Measurements from ENCODE around the gene GSG1L. TPM values are rescaled to one million over a fixed set of nuclear protein-coding genes. Genes with fewer than 3 reads are reported as not detected.

GSG1L gene
- total RNA-seq, 4 donors from 2014 or later: not detected

DNA sequence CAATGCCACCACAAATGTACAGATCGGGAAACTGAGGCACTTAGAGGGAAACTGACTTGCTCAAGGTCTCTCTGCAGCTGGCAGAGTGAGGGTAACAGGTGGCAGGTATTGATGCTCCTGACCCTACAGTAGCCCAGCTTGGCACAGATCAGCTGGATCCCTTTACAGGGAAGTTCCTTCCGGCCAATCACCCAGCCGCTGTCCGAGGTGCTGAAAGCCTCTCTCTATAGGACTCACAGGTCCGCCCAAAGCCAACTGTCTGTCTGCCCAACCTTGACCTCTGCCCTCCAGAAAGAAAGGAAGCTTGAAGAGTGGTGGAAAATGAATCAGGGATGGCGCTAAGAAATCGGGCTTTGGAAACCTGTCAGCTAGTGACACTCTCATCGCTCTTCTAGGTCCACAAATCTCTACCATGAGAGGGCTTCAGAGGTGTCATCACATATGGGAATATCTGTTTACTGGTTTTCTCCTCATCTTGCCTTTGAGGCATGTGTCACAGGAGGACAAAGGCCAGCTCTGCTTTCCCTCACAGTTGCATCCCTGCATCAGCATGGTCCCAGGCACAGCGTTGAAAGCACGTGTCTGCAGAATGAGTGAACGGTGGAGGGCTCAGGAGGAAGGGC, 267.4 kb downstream of the GSG1L start:
- no peak for ATAC-seq (ENCODE audit: low FRiP score)
- TF ChIP-seq, protein P1, sequence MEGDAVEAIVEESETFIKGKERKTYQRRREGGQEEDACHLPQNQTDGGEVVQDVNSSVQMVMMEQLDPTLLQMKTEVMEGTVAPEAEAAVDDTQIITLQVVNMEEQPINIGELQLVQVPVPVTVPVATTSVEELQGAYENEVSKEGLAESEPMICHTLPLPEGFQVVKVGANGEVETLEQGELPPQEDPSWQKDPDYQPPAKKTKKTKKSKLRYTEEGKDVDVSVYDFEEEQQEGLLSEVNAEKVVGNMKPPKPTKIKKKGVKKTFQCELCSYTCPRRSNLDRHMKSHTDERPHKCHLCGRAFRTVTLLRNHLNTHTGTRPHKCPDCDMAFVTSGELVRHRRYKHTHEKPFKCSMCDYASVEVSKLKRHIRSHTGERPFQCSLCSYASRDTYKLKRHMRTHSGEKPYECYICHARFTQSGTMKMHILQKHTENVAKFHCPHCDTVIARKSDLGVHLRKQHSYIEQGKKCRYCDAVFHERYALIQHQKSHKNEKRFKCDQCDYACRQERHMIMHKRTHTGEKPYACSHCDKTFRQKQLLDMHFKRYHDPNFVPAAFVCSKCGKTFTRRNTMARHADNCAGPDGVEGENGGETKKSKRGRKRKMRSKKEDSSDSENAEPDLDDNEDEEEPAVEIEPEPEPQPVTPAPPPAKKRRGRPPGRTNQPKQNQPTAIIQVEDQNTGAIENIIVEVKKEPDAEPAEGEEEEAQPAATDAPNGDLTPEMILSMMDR (IDR thresholded peaks at IDR 0.05): no peak
- no peak for DNase-seq (ENCODE audit: low spot score)

DNA sequence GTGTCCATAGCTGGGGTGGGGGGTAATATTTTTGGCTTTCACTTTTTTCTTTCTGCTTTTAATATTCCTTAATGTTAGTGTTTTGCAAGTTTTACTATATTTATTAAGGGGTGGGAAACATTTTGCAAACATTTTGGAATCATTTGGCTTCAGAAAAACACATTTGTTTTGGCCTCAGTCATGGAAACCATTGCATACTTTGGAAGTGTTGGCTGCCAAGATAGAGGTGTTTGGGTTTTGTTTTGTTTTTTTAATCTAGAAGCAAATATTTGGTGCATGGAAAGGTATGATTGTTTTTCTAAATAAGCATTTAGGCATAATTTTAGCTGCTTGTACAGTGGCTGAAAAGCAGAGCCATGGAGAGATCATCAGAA, 270.3 kb downstream of the GSG1L start:
- DNase-seq (ENCODE audit: low spot score) (no peak), ATAC-seq (ENCODE audit: low FRiP score) (no peak)
- TF ChIP-seq, protein P1 (IDR thresholded peaks at IDR 0.05): no peak

DNA sequence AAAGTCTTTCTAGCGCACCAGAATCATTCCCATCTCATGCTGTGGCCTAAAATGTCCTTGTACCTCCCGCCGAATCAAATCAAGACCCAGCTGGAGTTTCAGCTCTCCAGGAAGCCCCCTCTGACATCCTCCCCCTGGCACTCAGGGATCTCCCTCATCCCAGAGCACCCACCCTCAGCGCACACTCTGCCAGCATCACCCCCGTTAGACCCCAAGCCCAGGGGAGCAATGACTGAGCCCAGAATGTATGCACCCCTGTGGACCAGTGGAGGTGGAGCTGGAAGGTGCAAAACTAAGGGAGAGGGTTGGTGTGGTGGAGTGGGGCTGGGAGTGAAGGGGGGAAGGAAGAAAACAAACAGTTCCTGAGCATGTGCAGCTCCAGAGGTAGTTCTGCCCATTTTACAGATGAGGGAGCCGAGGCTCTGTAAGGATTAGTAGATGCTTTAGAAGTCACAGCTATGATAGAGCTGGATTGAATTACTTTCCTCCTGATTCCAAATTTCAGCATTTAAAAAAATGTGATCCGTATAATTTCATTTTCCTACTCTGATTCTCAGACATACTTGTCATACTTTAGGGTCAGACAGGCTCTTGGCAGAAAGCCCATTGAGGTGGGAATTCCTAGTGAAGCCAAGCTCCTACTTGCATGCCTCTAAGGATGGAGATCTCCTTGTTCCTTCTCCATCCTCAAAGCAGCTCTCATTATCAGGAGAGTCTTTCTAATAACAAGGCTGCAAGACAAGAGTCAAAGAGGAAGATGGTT, 270.8 kb downstream of the GSG1L start:
- DNase-seq (ENCODE audit: low spot score) (no peak), ATAC-seq (ENCODE audit: low FRiP score) (no peak)
- TF ChIP-seq, protein P1 (IDR thresholded peaks at IDR 0.05): no peak

GRCh38 chr16:27791404-27791719, 272.2 kb downstream of the GSG1L start:
- TF ChIP-seq, protein P1 (IDR thresholded peaks at IDR 0.05): no peak
- ATAC-seq (ENCODE audit: low FRiP score): no peak
- no peak for DNase-seq (ENCODE audit: low spot score)

- no peak for DNase-seq (ENCODE audit: low spot score)
- TF ChIP-seq, protein P1 (IDR thresholded peaks at IDR 0.05): no peak
- ATAC-seq (ENCODE audit: low FRiP score): no peak
Measured at GRCh38 chr16:27790546-27791403, 272.7 kb downstream of the GSG1L start.

DNA sequence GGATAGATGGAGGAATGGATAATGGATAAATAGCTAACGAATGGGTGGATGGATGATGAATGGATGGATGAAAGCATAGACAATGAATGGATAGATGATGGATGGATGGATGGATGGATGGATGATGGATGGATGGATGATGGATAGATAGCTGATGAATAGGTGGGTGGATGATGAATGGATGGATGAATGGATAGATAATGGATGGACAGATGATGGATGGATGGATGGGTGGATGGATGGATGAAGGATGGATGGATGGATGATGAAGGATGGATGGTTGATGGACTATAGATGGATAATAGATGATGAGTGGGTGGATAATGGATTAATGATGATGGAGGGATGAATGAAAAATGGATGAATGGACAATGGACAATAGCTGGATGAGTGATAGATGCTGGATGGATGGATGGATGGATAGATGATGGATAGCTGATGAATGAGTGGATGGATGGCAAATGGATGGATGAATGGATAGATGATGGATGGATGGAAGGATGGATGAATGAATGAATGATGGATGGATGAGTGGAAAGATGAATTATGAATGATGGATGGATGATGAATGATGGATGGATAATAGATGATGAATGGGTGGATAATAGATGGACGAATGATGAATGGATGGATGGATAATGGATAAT, 273.8 kb downstream of the GSG1L start:
- no peak for DNase-seq (ENCODE audit: low spot score)
- no peak for ATAC-seq (ENCODE audit: low FRiP score)
- TF ChIP-seq, protein P1 (IDR thresholded peaks at IDR 0.05): no peak

Measured in omental fat pad (tissue), 4 donors.